ENCODE measurements around the gene KCNB1.

DNA sequence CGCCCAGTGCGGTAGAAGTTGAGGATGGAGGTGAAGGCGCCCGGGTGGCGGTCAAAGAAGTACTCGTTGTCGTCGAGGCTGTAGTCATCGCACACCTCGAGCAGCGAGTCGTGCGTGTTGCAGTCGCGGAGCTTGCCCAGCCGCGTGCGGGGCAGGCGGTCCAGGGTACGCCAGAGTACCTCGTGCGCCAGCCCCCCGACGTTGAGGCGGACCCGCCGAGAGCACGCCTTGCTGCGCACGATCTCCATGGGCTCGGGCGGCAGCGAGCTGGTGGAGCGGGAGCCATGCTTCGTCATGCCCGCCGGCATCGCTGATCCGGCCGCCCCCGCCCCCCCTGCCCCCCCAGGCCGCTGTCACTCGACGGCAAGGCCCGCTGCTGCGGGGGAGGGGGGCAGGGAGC, 295 bp downstream of the KCNB1 start:
- TF ChIP-seq, protein P1, sequence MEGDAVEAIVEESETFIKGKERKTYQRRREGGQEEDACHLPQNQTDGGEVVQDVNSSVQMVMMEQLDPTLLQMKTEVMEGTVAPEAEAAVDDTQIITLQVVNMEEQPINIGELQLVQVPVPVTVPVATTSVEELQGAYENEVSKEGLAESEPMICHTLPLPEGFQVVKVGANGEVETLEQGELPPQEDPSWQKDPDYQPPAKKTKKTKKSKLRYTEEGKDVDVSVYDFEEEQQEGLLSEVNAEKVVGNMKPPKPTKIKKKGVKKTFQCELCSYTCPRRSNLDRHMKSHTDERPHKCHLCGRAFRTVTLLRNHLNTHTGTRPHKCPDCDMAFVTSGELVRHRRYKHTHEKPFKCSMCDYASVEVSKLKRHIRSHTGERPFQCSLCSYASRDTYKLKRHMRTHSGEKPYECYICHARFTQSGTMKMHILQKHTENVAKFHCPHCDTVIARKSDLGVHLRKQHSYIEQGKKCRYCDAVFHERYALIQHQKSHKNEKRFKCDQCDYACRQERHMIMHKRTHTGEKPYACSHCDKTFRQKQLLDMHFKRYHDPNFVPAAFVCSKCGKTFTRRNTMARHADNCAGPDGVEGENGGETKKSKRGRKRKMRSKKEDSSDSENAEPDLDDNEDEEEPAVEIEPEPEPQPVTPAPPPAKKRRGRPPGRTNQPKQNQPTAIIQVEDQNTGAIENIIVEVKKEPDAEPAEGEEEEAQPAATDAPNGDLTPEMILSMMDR (IDR thresholded peaks at IDR 0.05): no peak
- no peak for TF ChIP-seq POLR2A (IDR thresholded peaks at IDR 0.05)

Measured in heart left ventricle (tissue), 13 donors.